GM19035 (cell line): ENCODE data around the gene TAF1.
A peak's percentile ranks its signal among the peaks of the same experiment; 100 is the strongest.
"Not testable (repeated sequence)": the region's sequence is repeated elsewhere in the genome, so short reads cannot be mapped to it uniquely, and the experiment has no call there.

ENCODE experiments used
- ATAC-seq: cut with Tn5 transposase; IDR thresholded peaks from one replicate; pipeline ENCODE4 v1.9.1; 2021; ENCODE audit not compliant: unreplicated experiment

The TAF1 gene

DNA sequence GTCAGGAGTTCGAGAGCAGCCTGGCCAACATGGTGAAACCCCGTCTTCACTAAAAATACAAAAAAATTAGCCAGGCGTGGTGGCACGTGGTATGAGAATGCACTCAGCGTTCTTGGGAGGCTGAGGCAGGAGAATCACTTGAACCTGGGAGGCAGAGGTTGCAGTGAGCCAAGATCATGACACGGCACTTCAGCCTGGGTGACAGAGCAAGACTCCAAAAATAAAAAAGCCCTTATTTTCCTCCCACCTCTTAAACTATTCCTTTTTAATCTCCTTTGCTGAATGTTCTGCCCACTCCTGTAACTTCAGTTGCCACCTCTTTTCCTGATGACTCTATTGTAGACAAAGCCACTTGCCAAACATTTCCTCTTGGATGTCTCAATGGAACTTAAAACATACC lies 72.6 kb downstream of the TAF1 start:
- no peak for ATAC-seq

GRCh38 chrX:71439420-71439819 lies 73.3 kb downstream of the TAF1 start:
- ATAC-seq, result no peak

DNA sequence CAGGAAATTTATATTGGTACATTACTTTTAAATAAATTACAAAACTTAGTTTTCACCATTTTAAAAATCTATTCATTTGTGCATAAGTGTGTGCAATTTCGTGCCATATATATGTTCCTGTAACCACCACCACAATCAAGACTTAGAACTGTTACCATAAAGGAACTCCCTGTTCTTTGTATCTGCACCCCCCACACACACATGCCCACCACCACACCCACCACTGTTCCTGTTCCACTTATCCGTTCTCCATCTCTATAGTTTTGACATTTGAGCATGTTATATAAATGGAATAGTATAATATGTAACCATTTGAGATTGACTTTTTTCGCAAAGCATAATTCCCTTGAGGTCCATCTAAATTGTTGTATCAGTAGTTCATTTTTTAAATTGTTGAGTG lies 73.7 kb downstream of the TAF1 start:
- no peak for ATAC-seq

- ATAC-seq, result no peak
Observed at GRCh38 chrX:71440401-71440800, 74.2 kb downstream of the TAF1 start.

DNA sequence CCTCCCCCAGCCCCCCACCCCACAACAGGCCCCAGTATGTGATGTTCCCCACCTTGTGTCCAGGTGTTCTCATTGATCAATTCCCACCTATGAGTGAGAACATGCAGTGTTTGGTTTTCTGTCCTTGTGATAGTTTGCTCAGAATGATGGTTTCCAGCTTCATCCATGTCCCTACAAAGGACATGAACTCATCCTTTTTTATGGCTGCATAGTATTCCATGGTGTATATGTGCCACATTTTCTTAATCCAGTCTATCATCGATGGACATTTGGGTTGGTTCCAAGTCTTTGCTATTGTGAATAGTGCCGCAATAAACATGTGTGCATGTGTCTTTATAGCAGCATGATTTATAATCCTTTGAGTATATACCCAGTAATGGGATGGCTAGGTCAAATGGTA lies 75.7 kb downstream of the TAF1 start:
- not testable (repeated sequence) for ATAC-seq

DNA sequence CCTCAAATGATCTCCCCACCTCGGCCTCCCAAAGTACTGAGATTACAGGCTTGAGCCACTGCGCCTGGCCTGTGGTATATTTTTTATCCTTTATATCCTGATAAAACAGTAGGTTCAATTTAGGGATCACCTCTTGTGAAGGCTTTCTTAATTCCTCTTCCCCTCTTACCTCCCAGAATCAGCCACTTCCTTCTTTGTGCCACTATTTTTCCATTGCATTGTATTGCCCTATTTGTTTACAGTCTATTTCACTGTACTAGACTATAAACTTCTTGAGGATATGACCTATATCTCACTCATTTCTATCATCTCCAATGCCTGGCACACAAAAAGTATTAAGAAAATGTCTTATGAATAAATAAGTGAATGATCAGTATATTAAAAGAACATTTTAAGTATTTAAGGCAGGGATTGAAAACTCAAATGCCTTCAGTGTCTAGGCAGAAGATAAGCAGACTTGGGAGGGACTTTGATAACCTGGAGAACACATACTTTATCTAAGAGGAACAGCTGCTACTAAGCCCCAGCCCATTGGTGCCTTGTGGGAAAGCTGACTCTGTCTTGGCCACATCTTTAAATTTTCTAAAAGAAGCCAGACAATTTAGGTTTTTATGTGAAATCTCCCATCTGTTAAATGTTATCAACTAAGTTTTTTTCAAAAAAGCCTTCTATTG lies 84.4 kb downstream of the TAF1 start:
- ATAC-seq, result no peak

DNA sequence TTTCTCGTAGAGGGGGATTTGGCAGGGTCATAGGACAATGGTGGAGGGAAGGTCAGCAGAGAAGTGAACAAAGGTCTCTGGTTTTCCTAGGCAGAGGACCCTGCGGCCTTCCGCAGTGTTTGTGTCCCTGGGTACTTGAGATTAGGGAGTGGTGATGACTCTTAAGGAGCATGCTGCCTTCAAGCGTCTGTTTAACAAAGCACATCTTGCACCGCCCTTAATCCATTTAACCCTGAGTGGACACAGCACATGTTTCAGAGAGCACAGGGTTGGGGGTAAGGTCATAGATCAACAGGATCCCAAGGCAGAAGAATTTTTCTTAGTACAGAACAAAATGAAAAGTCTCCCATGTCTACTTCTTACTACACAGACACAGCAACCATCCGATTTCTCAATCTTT lies 85.4 kb downstream of the TAF1 start:
- ATAC-seq, result not testable (repeated sequence)

- ATAC-seq, result no peak
Observed at GRCh38 chrX:71453056-71453455, 86.9 kb downstream of the TAF1 start.

DNA sequence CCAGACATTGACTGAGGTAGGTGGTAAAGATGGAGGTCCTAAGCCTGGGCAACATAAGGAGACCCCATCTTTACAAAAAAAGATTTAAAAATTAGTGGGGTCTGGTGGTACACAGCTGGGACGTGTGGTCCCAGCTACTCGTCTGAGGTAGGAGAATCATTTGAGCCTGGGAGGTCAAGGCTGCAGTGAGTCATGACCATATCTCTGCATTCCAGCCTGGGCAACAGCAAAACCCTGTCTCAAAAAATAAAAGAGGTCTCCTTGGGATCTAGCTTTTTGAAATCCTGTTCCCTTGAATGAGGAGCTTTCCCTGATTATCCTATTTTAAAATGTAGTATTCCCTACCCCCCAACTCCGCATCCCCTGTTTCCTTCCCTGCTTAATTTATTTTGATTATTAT lies 88.1 kb downstream of the TAF1 start:
- no peak for ATAC-seq

GRCh38 chrX:71458866-71459265 lies 92.7 kb downstream of the TAF1 start:
- no peak for ATAC-seq

DNA sequence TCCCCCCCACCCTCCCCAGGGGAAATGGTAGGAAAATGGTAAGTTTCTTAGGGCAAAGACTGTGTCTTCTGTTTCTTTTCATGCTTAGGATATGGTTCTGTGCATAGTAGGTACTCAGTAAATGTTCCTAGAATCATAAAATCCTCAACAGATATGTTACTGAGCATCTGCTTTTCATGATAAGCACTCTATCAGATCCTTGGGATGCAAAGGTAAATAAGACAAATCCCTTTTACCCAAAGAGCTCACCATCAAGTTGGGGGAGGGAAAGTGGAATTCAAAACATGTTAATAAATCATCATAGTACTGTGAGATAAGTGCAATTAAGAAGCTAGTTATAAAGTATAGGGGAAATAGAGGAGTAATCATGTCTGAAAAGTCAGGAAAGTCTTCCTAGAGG lies 98.8 kb downstream of the TAF1 start:
- ATAC-seq, result no peak

DNA sequence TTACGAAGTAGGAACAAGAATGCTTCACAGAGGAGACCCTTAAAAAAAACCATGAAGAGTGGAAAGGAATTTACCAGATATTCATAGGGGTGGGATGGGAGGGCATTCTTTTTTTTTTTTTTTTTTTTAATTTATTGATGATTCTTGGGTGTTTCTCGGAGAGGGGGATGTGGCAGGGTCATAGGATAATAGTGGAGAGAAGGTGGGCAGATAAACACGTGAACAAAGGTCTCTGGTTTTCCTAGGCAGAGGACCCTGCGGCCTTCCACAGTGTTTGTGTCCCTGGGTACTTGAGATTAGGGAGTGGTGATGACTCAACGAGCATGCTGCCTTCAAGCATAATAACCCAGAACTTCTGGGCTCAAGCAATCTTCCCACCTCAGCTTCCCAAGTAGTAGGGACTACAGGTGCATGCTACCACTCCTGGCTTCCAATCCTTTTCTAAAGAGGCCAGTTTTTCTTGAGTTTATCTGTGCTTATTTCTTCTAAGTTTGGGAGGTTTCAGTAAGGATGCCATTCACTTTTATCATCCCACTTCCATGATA lies 100.9 kb downstream of the TAF1 start:
- no peak for ATAC-seq

- ATAC-seq, result no peak
Observed at GRCh38 chrX:71475785-71476540, 109.8 kb downstream of the TAF1 start.

DNA sequence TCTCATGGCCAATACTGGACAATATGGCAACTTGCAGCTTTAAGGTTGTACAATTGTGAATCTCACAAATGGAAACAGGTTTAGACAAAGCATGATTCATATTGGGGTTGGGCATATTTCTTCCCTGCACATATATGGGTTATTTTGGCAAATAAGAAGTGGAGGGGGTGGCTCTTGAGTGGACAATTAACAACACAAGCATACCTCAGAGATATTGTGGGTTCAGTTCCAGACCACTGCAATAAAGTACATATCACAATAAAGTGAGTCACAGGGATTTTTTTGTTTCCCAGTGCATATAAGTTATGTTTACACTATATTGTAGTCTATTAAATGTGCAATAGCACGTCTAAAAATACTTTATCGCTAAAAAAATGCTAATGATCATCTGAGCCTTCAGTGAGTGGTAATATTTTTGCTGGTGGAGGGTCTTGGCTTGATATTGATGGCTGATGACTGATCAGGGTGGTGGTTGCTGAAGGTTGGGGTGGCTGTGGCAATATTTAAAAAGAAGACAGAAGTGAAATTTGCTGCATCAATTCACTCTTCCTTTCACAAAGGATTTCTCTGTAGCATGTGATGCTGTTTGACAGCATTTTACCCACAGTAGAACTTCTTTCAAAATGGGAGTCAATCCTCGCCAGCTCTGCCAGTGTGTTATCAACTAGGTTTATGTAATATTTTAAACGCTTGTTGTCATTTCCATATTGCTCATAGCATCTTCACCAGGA lies 116.2 kb downstream of the TAF1 start:
- no peak for ATAC-seq

DNA sequence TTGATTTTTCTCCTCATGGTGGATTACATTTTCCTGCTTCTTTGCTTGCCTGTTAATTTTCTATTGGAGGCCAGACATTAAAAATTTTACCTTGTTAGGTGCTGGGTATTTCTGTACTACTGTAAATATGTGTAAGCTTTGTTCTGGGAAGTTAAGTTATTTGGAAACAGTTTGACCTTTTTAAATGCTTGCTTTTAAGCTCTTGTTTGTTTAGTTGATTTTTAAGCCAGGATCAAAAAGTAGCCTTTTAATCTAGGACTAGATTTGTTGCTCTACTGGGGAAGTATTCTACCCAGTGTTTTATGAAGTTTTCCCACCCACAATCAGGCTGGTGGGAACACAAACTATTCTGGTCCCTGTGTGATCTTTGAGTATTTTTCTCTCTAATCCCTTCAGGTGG lies 121.7 kb downstream of the TAF1 start:
- no peak for ATAC-seq

DNA sequence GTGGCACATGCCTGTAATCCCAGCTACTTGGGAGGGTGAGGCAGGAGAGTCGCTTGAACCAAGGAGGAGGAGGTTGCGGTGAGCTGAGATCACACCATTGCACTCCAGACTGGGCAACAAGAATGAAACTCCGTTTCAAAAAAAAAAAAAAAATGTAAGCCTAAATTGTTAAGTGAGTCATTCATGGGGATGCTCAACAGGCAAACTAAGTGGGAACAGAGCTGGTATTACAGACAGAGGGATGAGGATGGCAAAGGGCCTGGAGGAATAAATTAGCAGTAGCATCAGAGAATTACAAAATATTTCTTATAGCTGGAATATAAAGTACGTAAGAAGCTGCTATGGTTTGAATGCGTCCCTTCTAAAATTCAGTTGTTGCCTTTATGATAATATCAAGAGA lies 123.4 kb downstream of the TAF1 start:
- no peak for ATAC-seq

- ATAC-seq, result peak; percentile 71
Observed at GRCh38 chrX:71492231-71493065, 126.3 kb downstream of the TAF1 start.

DNA sequence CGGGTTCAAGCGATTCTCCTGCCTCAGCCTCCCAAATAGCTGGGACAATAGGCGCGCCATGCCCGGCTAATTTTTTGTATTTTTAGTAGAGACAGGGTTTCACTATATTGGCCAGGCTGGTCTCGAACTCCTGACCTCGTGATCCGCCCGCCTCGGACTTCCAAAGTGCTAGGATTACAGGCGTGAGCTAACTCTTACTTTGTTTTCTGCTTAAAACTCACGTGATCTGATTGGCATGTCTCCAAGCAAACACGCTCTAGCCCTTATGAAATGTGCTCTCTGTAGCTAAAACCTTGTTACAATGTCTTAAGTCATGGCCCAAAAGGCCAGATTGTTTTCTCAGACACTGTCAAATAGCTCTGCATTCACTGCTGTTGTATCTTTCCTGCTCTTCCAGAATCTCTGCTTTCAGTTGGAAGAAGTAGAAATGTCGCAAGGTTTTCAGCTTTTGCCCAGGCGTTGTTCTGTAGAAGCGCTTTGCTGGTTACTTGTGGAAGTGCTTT lies 127.0 kb downstream of the TAF1 start:
- ATAC-seq, result no peak

DNA sequence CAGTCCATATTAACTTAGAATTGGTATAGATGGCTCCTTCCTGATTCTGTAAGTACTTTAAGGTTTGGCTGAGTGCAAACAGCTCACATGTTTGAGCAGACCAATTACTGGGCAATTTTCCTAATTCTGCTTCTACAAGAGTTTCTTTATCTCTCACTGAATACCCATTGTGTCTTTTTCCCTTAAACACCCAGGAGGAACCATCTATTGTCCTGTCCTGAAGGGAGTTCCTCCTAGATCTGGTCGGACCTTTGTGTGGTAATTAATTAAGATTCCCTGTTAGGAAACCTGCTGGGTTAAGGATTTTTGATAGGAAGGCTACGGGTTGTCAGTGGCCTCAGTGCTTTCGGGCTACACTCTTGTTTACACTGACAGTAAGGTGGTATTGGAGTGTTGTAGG lies 129.8 kb downstream of the TAF1 start:
- ATAC-seq, result not testable (repeated sequence)

GRCh38 chrX:71496476-71496875 lies 130.3 kb downstream of the TAF1 start:
- ATAC-seq, result no peak

GRCh38 chrX:71502080-71502479 lies 135.9 kb downstream of the TAF1 start:
- ATAC-seq, result not testable (repeated sequence)
